ENCODE results near the gene CACNA2D3. TPM values are rescaled to one million over a fixed set of nuclear protein-coding genes. Genes with fewer than 3 reads are reported as not detected.

The CACNA2D3 gene
- total and polyA plus RNA-seq, 7 experiments from 2014 or later: 0.27 to 4.1 TPM; not detected in 5

DNA sequence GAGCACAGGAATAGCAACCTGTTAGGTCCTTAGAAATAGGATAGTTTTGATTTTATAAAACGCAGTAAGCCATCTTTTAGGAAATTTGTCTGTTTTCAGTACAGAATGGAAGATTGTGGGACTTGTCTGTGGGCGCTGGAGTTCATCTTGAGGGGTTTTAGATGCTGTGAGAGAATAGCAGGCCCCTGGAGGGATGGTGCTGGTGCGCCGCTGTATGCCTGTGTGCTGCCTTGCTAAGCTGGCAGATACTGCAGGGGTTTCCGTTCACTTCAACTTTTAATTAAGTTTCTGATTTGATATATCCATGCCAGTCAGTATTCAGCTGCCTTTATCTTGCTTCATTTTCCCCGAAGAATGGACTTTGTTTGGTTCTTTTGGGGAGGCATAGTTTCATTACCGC is 4.2 kb downstream of the CACNA2D3 start:
- peaks cover 0 to 11% (median 9%) of the 10 kb centered on the region in 7 donors for H3K4me1 Mint-ChIP-seq
- no peak overlapping the region for H3K4me3 Mint-ChIP-seq
- intact Hi-C loops (cut with micrococcal nuclease): no loop called here
- DNase-seq: no peak
- ChIA-PET POLR2A (no interaction called here), CTCF (no interaction called here)
- peaks cover 0 to 4% (median 0%) of the 10 kb centered on the region in 11 donors for H3K9me3 Mint-ChIP-seq
- H3K27ac Mint-ChIP-seq: no peak overlapping the region
- peaks cover 32 to 42% (median 39%) of the 10 kb centered on the region in 5 donors for H3K27me3 Mint-ChIP-seq
- Histone ChIP-seq H3K4me3 (ENCODE audit: low read length) (no peak overlapping the region), H3K4me1 (ENCODE audit: control insufficient read depth in 2 of 2, insufficient read depth in 2 of 2, low read length in 2 of 2) (no peaks in the 10 kb centered on the region), H3K36me3 (ENCODE audit: control insufficient read depth in 2 of 3, insufficient read depth in 3 of 3, low read length in 3 of 3) (no peaks in the 10 kb centered on the region), H3K27me3 (ENCODE audit: control insufficient read depth in 2 of 2, insufficient read depth in 2 of 2, low read length in 2 of 2) (no peaks in the 10 kb centered on the region), H3K9me3 (ENCODE audit: control insufficient read depth in 2 of 3, low read length in 3 of 3) (no peaks in the 10 kb centered on the region), H3K27ac (ENCODE audit: low read depth, low read length) (no peak overlapping the region)
- peaks cover 0 to 4% (median 0%) of the 10 kb centered on the region in 5 donors for H3K36me3 Mint-ChIP-seq
- ATAC-seq: no peak

DNA sequence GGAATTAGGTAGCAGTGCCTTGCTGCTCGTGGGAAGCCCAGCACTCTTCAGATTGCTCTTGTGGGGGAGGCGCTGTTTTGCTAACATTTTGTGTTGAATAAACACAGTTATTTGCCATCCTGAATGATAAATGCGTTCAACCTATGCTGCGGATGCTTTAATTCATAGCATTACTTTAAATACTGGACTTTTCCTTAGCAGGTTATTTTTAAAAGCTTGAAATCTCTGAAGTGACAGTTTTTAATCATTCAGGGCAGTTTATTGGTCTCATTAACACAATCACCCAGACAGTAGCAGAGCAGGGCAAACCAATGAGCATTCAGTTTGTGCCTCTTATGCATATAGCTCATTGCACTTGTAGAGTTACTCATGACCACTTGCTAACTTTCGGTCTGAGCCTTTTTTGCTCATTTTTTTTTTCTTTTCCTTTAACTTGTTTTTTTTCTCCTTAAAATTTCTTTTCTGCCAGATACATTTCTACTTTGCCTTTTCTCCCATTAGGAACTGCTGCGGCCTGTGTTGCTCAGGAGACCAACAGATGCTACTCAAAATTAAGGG is 5.2 kb downstream of the CACNA2D3 start:
- Mint-ChIP-seq H3K27me3 (peaks cover 37 to 42% (median 39%) of the 10 kb centered on the region in 5 donors), H3K27ac (no peak overlapping the region), H3K4me3 (no peak overlapping the region), H3K36me3 (peaks cover 0 to 4% (median 0%) of the 10 kb centered on the region in 5 donors), H3K9me3 (peaks cover 0 to 4% (median 0%) of the 10 kb centered on the region in 11 donors), H3K4me1 (peaks cover 0 to 11% (median 9%) of the 10 kb centered on the region in 7 donors)
- ATAC-seq (no peak), DNase-seq (no peak)
- H3K36me3 ChIP-seq (ENCODE audit: control insufficient read depth in 2 of 3, insufficient read depth in 3 of 3, low read length in 3 of 3): no peaks in the 10 kb centered on the region
- H3K27ac ChIP-seq (ENCODE audit: low read depth, low read length): no peak overlapping the region
- no peaks in the 10 kb centered on the region for H3K27me3 ChIP-seq (ENCODE audit: control insufficient read depth in 2 of 2, insufficient read depth in 2 of 2, low read length in 2 of 2)
- H3K4me3 ChIP-seq (ENCODE audit: low read length): no peak overlapping the region
- intact Hi-C loops (cut with micrococcal nuclease): no loop called here
- no peaks in the 10 kb centered on the region for H3K9me3 ChIP-seq (ENCODE audit: control insufficient read depth in 2 of 3, low read length in 3 of 3)
- POLR2A ChIA-PET: no interaction called here
- H3K4me1 ChIP-seq (ENCODE audit: control insufficient read depth in 2 of 2, insufficient read depth in 2 of 2, low read length in 2 of 2): no peaks in the 10 kb centered on the region
- CTCF ChIA-PET: no interaction called here

DNA sequence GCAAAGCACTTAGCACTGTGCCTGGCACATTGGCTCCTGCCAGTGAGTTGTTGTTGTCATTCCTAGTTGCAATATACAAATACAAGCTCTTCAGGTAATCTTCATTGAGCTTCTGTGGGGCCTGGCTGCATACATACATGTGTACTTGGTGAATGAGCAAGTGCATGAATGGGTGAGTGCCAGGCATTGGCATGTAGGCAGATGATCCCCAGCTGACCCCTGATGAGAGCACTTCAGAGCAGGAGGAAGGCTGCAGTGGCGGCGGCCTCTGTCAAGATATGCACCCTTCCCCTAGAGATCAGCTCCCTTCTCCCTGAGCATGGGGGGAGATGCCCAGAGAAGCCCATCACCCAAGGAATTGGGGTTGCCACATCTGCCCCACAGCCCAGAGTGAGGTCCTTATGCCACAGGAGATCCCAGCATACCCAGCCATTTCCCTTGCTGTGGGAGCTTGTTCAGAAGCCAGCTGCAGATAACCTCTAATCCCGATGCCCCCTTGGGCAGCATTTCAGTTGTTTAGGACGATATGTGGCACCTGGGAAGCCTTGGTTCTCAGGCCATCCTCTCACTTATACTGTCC is 8.8 kb downstream of the CACNA2D3 start:
- Histone ChIP-seq H3K27ac (ENCODE audit: low read depth, low read length) (no peak overlapping the region), H3K4me1 (ENCODE audit: control insufficient read depth in 2 of 2, insufficient read depth in 2 of 2, low read length in 2 of 2) (no peaks in the 10 kb centered on the region), H3K4me3 (ENCODE audit: low read length) (no peak overlapping the region), H3K27me3 (ENCODE audit: control insufficient read depth in 2 of 2, insufficient read depth in 2 of 2, low read length in 2 of 2) (no peaks in the 10 kb centered on the region), H3K36me3 (ENCODE audit: control insufficient read depth in 2 of 3, insufficient read depth in 3 of 3, low read length in 3 of 3) (no peaks in the 10 kb centered on the region), H3K9me3 (ENCODE audit: control insufficient read depth in 2 of 3, low read length in 3 of 3) (no peaks in the 10 kb centered on the region)
- peaks cover 10 to 15% (median 15%) of the 10 kb centered on the region in 5 donors for H3K27me3 Mint-ChIP-seq
- no peak for ATAC-seq
- intact Hi-C loops (cut with micrococcal nuclease): no loop called here
- POLR2A ChIA-PET: no interaction called here
- no peaks in the 10 kb centered on the region for H3K36me3 Mint-ChIP-seq
- no peak for DNase-seq
- H3K9me3 Mint-ChIP-seq: no peaks in the 10 kb centered on the region
- H3K4me3 Mint-ChIP-seq: no peak overlapping the region
- CTCF ChIA-PET: no interaction called here
- no peak overlapping the region for H3K27ac Mint-ChIP-seq
- no peaks in the 10 kb centered on the region for H3K4me1 Mint-ChIP-seq

DNA sequence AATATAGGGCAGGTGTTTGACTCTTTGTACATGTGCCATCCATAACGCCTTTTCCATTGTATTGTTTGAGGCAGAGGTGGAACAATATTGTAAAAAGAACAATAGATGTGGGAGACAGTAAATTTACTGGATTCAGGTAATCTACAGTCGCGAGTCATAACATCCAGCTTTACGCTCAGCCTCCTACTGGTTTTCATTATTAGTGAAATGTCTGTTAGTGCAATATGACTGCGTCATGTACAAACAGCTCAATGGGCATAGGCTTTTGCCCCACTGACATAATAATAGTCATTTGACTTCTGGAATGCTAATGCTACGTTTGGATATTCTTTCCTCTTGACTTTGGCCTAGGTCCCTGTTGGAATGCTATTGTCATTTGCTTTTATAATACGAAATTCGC is 9.5 kb downstream of the CACNA2D3 start:
- intact Hi-C loops (cut with micrococcal nuclease): no loop called here
- Mint-ChIP-seq H3K27ac (no peak overlapping the region), H3K9me3 (no peaks in the 10 kb centered on the region), H3K36me3 (no peaks in the 10 kb centered on the region), H3K27me3 (peaks cover 7 to 16% (median 13%) of the 10 kb centered on the region in 5 donors), H3K4me3 (no peak overlapping the region), H3K4me1 (no peaks in the 10 kb centered on the region)
- Histone ChIP-seq H3K36me3 (ENCODE audit: control insufficient read depth in 2 of 3, insufficient read depth in 3 of 3, low read length in 3 of 3) (no peaks in the 10 kb centered on the region), H3K4me3 (ENCODE audit: low read length) (no peak overlapping the region), H3K9me3 (ENCODE audit: control insufficient read depth in 2 of 3, low read length in 3 of 3) (no peaks in the 10 kb centered on the region), H3K27ac (ENCODE audit: low read depth, low read length) (no peak overlapping the region), H3K4me1 (ENCODE audit: control insufficient read depth in 2 of 2, insufficient read depth in 2 of 2, low read length in 2 of 2) (no peaks in the 10 kb centered on the region), H3K27me3 (ENCODE audit: control insufficient read depth in 2 of 2, insufficient read depth in 2 of 2, low read length in 2 of 2) (no peaks in the 10 kb centered on the region)
- POLR2A ChIA-PET: no interaction called here
- DNase-seq: no peak
- CTCF ChIA-PET: no interaction called here
- ATAC-seq: no peak

DNA sequence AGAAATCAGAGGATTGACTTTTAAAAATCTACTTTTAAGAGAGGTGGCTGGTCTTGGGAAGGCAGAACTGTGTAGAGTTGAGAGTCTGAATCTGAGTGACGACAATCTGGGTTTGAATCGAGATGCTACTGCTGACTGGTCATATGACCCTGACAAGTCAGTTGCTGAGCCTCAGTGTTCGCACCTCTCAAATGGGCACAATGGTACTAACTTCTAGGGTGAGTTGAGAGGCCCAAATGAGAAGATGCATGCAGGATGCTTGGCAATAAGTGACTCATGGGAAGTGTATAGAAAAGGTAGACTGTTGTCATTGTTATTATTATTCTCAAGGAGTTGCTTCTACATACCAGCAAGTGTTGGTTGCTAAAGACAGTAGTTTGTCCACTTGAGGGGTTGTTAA is 10.3 kb downstream of the CACNA2D3 start:
- H3K27ac Mint-ChIP-seq: no peak overlapping the region
- Histone ChIP-seq H3K4me3 (ENCODE audit: low read length) (no peak overlapping the region), H3K4me1 (ENCODE audit: control insufficient read depth in 2 of 2, insufficient read depth in 2 of 2, low read length in 2 of 2) (no peaks in the 10 kb centered on the region), H3K27me3 (ENCODE audit: control insufficient read depth in 2 of 2, insufficient read depth in 2 of 2, low read length in 2 of 2) (no peaks in the 10 kb centered on the region), H3K27ac (ENCODE audit: low read depth, low read length) (no peak overlapping the region), H3K36me3 (ENCODE audit: control insufficient read depth in 2 of 3, insufficient read depth in 3 of 3, low read length in 3 of 3) (no peaks in the 10 kb centered on the region), H3K9me3 (ENCODE audit: control insufficient read depth in 2 of 3, low read length in 3 of 3) (no peaks in the 10 kb centered on the region)
- peaks cover 2 to 18% (median 13%) of the 10 kb centered on the region in 5 donors for H3K27me3 Mint-ChIP-seq
- no peak overlapping the region for H3K4me3 Mint-ChIP-seq
- no peaks in the 10 kb centered on the region for H3K4me1 Mint-ChIP-seq
- no peak for DNase-seq
- intact Hi-C loops (cut with micrococcal nuclease): no loop called here
- POLR2A ChIA-PET: no interaction called here
- CTCF ChIA-PET: no interaction called here
- H3K36me3 Mint-ChIP-seq: no peaks in the 10 kb centered on the region
- ATAC-seq: no peak
- H3K9me3 Mint-ChIP-seq: no peaks in the 10 kb centered on the region

DNA sequence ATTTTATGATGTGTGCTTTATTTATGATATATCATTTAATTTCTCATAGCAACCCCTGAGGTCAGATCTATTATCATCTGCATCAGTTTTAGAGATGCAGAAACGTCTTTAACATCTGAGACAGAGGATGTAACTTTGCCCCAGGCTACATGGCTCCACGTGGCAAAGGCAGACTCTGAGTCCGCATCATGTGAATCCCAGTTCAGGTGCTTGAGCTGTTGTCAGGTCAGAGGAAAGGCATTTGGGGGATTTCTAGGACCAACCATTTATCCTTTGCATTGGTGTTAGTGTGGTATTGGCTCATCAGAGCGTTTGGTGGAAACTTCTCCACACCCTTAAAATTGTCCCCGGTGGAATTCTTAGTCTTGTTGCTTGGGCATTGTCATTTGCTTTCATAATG is 10.8 kb downstream of the CACNA2D3 start:
- Mint-ChIP-seq H3K9me3 (no peaks in the 10 kb centered on the region), H3K4me3 (no peak overlapping the region), H3K4me1 (no peaks in the 10 kb centered on the region), H3K36me3 (no peaks in the 10 kb centered on the region), H3K27ac (no peak overlapping the region), H3K27me3 (peaks cover 4 to 18% (median 13%) of the 10 kb centered on the region in 5 donors)
- Histone ChIP-seq H3K27me3 (ENCODE audit: control insufficient read depth in 2 of 2, insufficient read depth in 2 of 2, low read length in 2 of 2) (no peaks in the 10 kb centered on the region), H3K9me3 (ENCODE audit: control insufficient read depth in 2 of 3, low read length in 3 of 3) (no peaks in the 10 kb centered on the region), H3K27ac (ENCODE audit: low read depth, low read length) (no peak overlapping the region), H3K36me3 (ENCODE audit: control insufficient read depth in 2 of 3, insufficient read depth in 3 of 3, low read length in 3 of 3) (no peaks in the 10 kb centered on the region), H3K4me3 (ENCODE audit: low read length) (no peak overlapping the region), H3K4me1 (ENCODE audit: control insufficient read depth in 2 of 2, insufficient read depth in 2 of 2, low read length in 2 of 2) (no peaks in the 10 kb centered on the region)
- CTCF ChIA-PET: no interaction called here
- intact Hi-C loops (cut with micrococcal nuclease): no loop called here
- ATAC-seq (no peak), DNase-seq (no peak)
- POLR2A ChIA-PET: no interaction called here

DNA sequence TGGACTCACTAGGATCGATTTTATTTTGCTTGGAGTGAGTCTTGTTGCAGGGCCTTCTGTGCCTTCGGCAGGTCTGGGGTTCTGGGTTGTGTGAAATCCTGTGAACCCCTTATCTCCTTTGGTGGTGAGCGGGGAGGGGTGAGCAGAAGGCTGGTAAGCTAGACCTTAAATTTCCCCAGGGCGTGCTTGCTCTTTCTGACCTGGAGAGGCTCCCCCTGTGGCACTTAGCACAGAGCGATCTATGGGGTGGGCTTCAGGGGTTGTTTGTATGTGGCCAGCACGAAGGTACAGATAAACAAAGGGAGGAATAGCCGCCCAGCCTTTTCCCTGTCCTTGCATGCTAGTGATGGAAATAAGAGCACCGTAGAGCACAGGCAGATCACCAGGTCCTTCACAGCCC is 11.8 kb downstream of the CACNA2D3 start:
- Histone ChIP-seq H3K27ac (ENCODE audit: low read depth, low read length) (no peak overlapping the region), H3K9me3 (ENCODE audit: control insufficient read depth in 2 of 3, low read length in 3 of 3) (no peaks in the 10 kb centered on the region), H3K27me3 (ENCODE audit: control insufficient read depth in 2 of 2, insufficient read depth in 2 of 2, low read length in 2 of 2) (no peaks in the 10 kb centered on the region), H3K4me3 (ENCODE audit: low read length) (no peak overlapping the region), H3K4me1 (ENCODE audit: control insufficient read depth in 2 of 2, insufficient read depth in 2 of 2, low read length in 2 of 2) (no peaks in the 10 kb centered on the region), H3K36me3 (ENCODE audit: control insufficient read depth in 2 of 3, insufficient read depth in 3 of 3, low read length in 3 of 3) (no peaks in the 10 kb centered on the region)
- ATAC-seq (no peak), DNase-seq (no peak)
- ChIA-PET CTCF (no interaction called here), POLR2A (no interaction called here)
- Mint-ChIP-seq H3K27me3 (peaks cover 2 to 17% (median 16%) of the 10 kb centered on the region in 5 donors), H3K4me1 (no peaks in the 10 kb centered on the region), H3K9me3 (no peaks in the 10 kb centered on the region), H3K27ac (no peak overlapping the region), H3K4me3 (no peak overlapping the region), H3K36me3 (no peaks in the 10 kb centered on the region)
- intact Hi-C loops (cut with micrococcal nuclease): no loop called here
